Heart left ventricle (tissue), 13 donors: ENCODE results near the gene ADAM8.

Source experiments
- CTCF ChIP-seq, 12 donors: fragments of 200-600 bp; sonication (generic) in 4 of 12; IDR thresholded peaks; one replicate each; pipeline versions ENCODE4 v1.5.0 to v1.8.0; 2018 to 2022; ENCODE audit warnings: antibody characterized with exemption in 12 of 12, mild to moderate bottlenecking in 5 of 12
- POLR2A ChIP-seq, 2 donors: fragments of 450-650 bp; IDR thresholded peaks; one replicate each; pipeline ENCODE4 v1.6.1; 2017; ENCODE audit warnings: antibody characterized with exemption in 2 of 2, mild to moderate bottlenecking in 2 of 2, moderate library complexity in 2 of 2
- donor health status: ischemic (EF 13 %, LVEDD 7.1; RV severe dilation, severe dysfunction).
- donor health status: DM: no; HTN: yes; CAD: no.
- donor health status: DM: no; HTN: no; CAD: no.
- donor health status: ischemic (EF 25% LVEDD 6.9; RV normal size, moderate dysfunction).
- donor health status: ischemic (EF 25% LVEDD 5.7; RV mildly dilated, moderate dysfunction).
- donor health status: ischemic (EF 35%, LVEDD 5.7; RV mildly dilated, moderate dysfunction).
- donor health status: nonischemic (EF 11% LVEDD 7.7; RV severe dilation, severe dysfunction).
- donor health status: DM: yes; HTN: yes; CAD: no.
- donor health status: PGD.
- donor health status: ischemic (EF 29% LVEDD 5.4; RV normal size, mild dysfunction).
- donor health status: nonischemic (EF 23%, LVEDD 6.1; RV moderate dilation, normal function).

- no peak for TF ChIP-seq CTCF (IDR thresholded peaks at IDR 0.05)
- TF ChIP-seq POLR2A (IDR thresholded peaks at IDR 0.05): no peak
Observed at GRCh38 chr10:133264461-133264860, 12.2 kb downstream of the ADAM8 start.
